Right lobe of liver (tissue), 6 donors: Measurements from ENCODE around the gene COG3. TPM values are rescaled to one million over a fixed set of nuclear protein-coding genes. Genes with fewer than 3 reads are reported as not detected.

ENCODE experiments used
- ATAC-seq, 4 donors: fragments of 200-7000 bp; cut with Tn5 transposase; one replicate each; pipeline ENCODE4 v1.9.1; 2020; ENCODE audit warnings: mild to moderate bottlenecking in 4 of 4, moderate library complexity in 4 of 4
- DNase-seq, 3 donors: peaks; one replicate each; pipeline ENCODE4 v3.0.0-alpha.2; 2020
- H3K27ac ChIP-seq, 3 donors: fragments of 200-600 bp; one replicate each; pipeline ENCODE4 v1.8.0; 2022
- H3K27me3 ChIP-seq, 2 donors: fragments of 200-600 bp; one replicate each; pipeline ENCODE4 v1.8.0; 2022
- H3K36me3 ChIP-seq, 4 donors: fragments of 200-600 bp; sonication (generic) in 1 of 4; one replicate each; pipeline versions ENCODE4 v1.5.1 to v1.8.0; 2017 to 2022; ENCODE audit warnings: control low read depth in 1 of 4
- H3K4me1 ChIP-seq, 4 donors: fragments of 200-600 bp; sonication (generic) in 1 of 4; one replicate each; pipeline versions ENCODE4 v1.5.1 to v1.8.0; 2017 to 2022; ENCODE audit warnings: control low read depth in 1 of 4
- H3K4me3 ChIP-seq, 3 donors: fragments of 200-600 bp; one replicate each; pipeline ENCODE4 v1.8.0; 2022
- H3K9me3 ChIP-seq, 4 donors: fragments of 200-600 bp; sonication (generic) in 1 of 4; one replicate each; pipeline versions ENCODE4 v1.5.1 to v1.8.0; 2017 to 2022; ENCODE audit warnings: control low read depth in 1 of 4
- POLR2A ChIP-seq: fragments of 450-650 bp; IDR thresholded peaks from one replicate; pipeline ENCODE4 v1.6.1; 2017; ENCODE audit warnings: antibody characterized with exemption, mild to moderate bottlenecking
- WGBS: methylation state at CpG from one replicate; pipeline ENCODE4 v1.1.6; 2018; ENCODE audit warnings: low coverage, low lambda C conversion rate; ENCODE audit not compliant: insufficient coverage; ENCODE audit errors: missing lambda C conversion rate; 5-methylcytosine and 5-hydroxymethylcytosine counted together
- intact Hi-C, 2 donors: fragments of 100-400 bp; cut with DNase I; formaldehyde crosslinking; loops; one replicate each; pipeline versions ENCODE4 v1.11.2 to v1.14.1; 2022
- total RNA-seq, 6 experiments: library from RNA; depleted of rRNA in 2 of 6; stranded (reverse); fragments of >200 nt in 2 of 6; fragmentation: NEBNext Ultra II Directional in 3 of 6; extraction: Animal tissue kit (Norgen Biotek cat#: 25700) in 3 of 6; gene quantifications; one replicate each; pipeline versions ENCODE4 v1.1.0 to v1.2.4, GENCODE V29; 2016 to 2023
- TF ChIP-seq, protein P1 (sequence below), 4 donors: fragments of 200-600 bp in 3 of 4; fragments of 450-650 bp in 1 of 4; IDR thresholded peaks; one replicate each; pipeline versions ENCODE4 v1.5.1 to v1.8.0; 2016 to 2022; ENCODE audit warnings: antibody characterized with exemption in 4 of 4, mild to moderate bottlenecking in 2 of 4
- donor health status: DM: no; HTN: yes; CAD: no.
- donor health status: DM: no; HTN: no; CAD: no.
- donor health status: DM: no; HTN: no; CAD: no.
- donor health status: DM: no; HTN: yes; CAD: no.
- donor health status: DM: no; HTN: yes; CAD: no.

The COG3 gene
- total RNA-seq, 6 experiments from 2014 or later = 18.9 to 66.3 (median 36.8) TPM

GRCh38 chr13:45564133-45564776 is 99.5 kb downstream of the COG3 start:
- DNase-seq = no peak
- 44% methylated on average over 3 of the region's 3 CpGs for WGBS
- intact Hi-C loops = no loop called here
- no peak overlapping the region for H3K27ac ChIP-seq
- no peak for ATAC-seq
- no peaks in the 10 kb centered on the region for H3K36me3 ChIP-seq
- TF ChIP-seq, protein P1, sequence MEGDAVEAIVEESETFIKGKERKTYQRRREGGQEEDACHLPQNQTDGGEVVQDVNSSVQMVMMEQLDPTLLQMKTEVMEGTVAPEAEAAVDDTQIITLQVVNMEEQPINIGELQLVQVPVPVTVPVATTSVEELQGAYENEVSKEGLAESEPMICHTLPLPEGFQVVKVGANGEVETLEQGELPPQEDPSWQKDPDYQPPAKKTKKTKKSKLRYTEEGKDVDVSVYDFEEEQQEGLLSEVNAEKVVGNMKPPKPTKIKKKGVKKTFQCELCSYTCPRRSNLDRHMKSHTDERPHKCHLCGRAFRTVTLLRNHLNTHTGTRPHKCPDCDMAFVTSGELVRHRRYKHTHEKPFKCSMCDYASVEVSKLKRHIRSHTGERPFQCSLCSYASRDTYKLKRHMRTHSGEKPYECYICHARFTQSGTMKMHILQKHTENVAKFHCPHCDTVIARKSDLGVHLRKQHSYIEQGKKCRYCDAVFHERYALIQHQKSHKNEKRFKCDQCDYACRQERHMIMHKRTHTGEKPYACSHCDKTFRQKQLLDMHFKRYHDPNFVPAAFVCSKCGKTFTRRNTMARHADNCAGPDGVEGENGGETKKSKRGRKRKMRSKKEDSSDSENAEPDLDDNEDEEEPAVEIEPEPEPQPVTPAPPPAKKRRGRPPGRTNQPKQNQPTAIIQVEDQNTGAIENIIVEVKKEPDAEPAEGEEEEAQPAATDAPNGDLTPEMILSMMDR (IDR thresholded peaks at IDR 0.05) = no peak
- no peak for TF ChIP-seq POLR2A
- H3K4me1 ChIP-seq = no peaks in the 10 kb centered on the region
- no peak overlapping the region for H3K4me3 ChIP-seq
- no peaks in the 10 kb centered on the region for H3K9me3 ChIP-seq
- no peaks in the 10 kb centered on the region for H3K27me3 ChIP-seq

DNA sequence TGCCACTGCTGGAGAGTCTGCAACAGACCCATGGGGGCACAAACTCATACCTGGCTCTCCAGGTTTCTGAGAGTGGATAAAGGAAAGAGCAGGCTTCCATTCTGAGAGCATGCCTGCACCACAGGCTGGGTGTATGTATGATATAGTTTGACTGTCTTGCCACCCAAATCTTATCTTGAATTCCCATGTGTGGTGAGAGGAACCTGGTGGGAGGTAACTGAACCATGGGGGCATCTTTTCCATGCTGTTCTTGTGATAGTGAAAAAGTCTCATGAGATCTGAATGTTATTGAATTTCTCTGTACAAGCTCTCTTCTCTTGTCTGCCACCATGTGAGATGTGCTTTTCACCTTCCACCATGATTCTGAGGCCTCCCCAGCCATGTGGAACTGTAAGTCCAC is 100.6 kb downstream of the COG3 start:
- Histone ChIP-seq H3K27me3 (no peaks in the 10 kb centered on the region), H3K9me3 (no peaks in the 10 kb centered on the region), H3K4me3 (no peak overlapping the region), H3K27ac (no peak overlapping the region), H3K36me3 (no peaks in the 10 kb centered on the region), H3K4me1 (no peaks in the 10 kb centered on the region)
- ATAC-seq (no peak), DNase-seq (no peak)
- TF ChIP-seq, protein P1 (IDR thresholded peaks at IDR 0.05) = no peak
- no peak for TF ChIP-seq POLR2A
- intact Hi-C loops = no loop called here

DNA sequence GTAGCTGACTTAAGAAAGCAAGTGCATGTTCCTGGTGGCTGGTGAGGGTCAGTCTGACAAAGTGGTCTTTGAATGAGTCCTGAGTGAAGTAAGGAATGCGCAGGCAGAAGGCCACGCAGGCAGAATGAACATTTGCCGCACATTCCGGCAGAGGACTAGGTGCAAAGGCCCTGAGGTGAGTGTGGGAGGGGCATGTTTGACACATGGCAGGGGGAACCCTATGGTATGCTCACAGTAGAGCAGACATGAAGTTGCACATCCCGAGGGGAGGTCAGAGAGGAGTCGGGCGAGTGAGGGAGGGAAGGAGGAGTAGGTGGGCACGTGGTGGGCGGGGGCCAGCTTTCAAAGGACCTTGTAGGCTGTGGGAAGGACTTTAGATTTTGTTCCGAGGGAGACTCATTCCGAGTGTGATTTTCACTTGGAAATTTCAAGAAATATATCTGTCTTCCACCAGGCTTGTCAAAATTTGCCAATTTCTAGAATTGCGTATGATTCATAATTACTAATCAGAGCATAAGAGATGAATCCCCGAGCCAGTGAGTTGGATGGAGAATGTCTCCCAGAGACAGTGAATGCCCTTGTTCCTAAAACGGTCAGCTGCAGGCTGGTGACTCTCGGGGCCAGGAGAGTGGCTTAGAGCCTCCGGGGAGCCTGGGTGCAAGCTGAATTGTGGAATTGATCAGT is 110.5 kb downstream of the COG3 start:
- no peaks in the 10 kb centered on the region for H3K4me1 ChIP-seq
- no peak for TF ChIP-seq POLR2A
- TF ChIP-seq, protein P1 (IDR thresholded peaks at IDR 0.05) = no peak

DNA sequence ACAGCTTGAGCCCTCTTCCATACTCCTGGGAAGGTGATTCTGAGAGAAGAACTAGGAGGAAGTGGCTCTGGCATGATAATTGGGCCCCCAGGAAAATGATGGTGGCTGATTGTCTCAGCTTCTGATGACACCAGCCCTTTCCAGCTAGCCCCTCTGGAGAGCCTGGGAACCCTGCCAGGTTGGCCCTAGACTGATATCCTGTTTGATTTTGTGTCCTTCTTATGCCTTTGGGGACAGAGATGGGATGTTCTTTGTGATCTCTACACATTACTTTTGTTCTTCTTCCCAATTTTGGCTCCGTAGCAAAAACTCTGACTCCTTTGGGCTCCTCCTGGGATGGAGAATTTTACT is 111.1 kb downstream of the COG3 start:
- ATAC-seq = no peak
- no peak overlapping the region for H3K27ac ChIP-seq
- no peaks in the 10 kb centered on the region for H3K27me3 ChIP-seq
- H3K4me1 ChIP-seq = no peaks in the 10 kb centered on the region
- H3K9me3 ChIP-seq = no peaks in the 10 kb centered on the region
- DNase-seq = no peak
- TF ChIP-seq POLR2A = no peak
- TF ChIP-seq, protein P1 (IDR thresholded peaks at IDR 0.05) = no peak
- WGBS = 73% methylated on average over 1 of the region's 1 CpG
- no peak overlapping the region for H3K4me3 ChIP-seq
- H3K36me3 ChIP-seq = no peaks in the 10 kb centered on the region
- intact Hi-C loops = no loop called here

More for the DNA sequence above, 110.5 kb downstream of the COG3 start:
- no peak for ATAC-seq
- Histone ChIP-seq H3K27ac (no peak overlapping the region), H3K9me3 (no peaks in the 10 kb centered on the region), H3K27me3 (no peaks in the 10 kb centered on the region), H3K36me3 (no peaks in the 10 kb centered on the region), H3K4me3 (no peak overlapping the region)
- DNase-seq = no peak
- 73% methylated on average over 13 of the region's 16 CpGs for WGBS
- intact Hi-C loops = no loop called here
